Measurements from ENCODE around the gene PPARGC1A.

Gene PPARGC1A

DNA sequence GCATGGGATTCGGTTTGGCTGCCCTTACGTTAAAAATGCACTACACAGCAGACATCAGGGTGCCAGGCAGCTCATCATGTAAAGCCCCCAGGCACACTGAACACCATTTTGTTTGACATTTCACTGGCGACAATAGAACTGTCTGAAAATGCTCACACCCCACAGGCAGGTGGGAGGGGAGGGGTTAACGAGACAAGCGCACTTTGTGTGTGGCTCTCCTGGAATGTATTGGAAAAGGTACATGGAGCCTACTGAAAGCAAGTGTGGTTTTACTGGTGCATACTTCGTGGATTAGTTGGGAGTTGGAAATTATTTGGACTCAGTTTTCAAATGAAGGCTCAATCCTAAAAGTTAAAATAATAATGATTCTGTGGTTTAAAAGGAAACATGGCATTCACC, 31.6 kb upstream of the PPARGC1A start:
- H3K4me3 Mint-ChIP-seq = no peak overlapping the region
- no peaks in the 10 kb centered on the region for H3K4me1 Mint-ChIP-seq
- H3K27me3 Mint-ChIP-seq = no peaks in the 10 kb centered on the region
- DNase-seq (ENCODE audit: low spot score in 2 of 2) (no peak), ATAC-seq (ENCODE audit: low read depth) (no peak)
- peaks cover 4% of the 10 kb centered on the region for H3K9me3 Mint-ChIP-seq
- H3K36me3 Mint-ChIP-seq = no peaks in the 10 kb centered on the region
- H3K27ac Mint-ChIP-seq = no peak overlapping the region

DNA sequence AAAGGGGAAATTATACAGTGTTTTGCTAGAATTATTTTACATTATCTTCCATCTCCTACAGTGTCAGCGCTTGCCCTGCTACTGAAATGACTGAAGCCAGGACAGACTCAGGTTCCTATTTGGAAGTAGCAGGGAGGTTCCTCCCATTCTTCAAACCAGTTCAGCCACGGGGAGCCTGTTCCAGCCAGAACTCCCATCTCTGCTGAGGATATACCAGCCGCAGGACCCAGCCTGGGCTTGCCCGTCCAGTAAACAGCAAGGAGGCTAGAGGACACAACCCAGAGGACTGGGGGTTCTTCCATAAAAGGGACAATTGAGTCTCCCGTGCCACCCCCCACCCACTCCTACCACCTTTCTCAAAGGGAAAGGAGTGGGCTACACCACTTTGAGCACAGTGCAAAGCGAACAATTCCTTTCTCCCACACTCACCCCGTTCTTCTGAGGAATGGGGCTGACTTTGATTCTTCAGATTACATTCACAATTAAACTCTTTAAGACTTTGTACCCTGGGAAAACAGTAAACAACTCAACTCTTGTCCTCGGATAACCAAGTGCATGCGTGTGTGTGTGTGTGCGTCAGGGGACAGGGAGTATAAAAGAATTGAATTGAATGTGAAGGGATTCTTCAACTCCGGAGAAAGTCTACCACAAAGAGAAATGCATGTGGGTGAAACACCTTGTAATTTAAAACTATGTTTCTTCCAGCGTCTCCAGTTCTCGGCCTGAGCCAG, 31.0 kb upstream of the PPARGC1A start:
- no peak overlapping the region for H3K27ac Mint-ChIP-seq
- DNase-seq (ENCODE audit: low spot score in 2 of 2) (no peak), ATAC-seq (ENCODE audit: low read depth) (no peak)
- H3K4me3 Mint-ChIP-seq = no peak overlapping the region
- peaks cover 1% of the 10 kb centered on the region for H3K9me3 Mint-ChIP-seq
- no peaks in the 10 kb centered on the region for H3K4me1 Mint-ChIP-seq
- H3K27me3 Mint-ChIP-seq = no peaks in the 10 kb centered on the region
- H3K36me3 Mint-ChIP-seq = no peaks in the 10 kb centered on the region

DNA sequence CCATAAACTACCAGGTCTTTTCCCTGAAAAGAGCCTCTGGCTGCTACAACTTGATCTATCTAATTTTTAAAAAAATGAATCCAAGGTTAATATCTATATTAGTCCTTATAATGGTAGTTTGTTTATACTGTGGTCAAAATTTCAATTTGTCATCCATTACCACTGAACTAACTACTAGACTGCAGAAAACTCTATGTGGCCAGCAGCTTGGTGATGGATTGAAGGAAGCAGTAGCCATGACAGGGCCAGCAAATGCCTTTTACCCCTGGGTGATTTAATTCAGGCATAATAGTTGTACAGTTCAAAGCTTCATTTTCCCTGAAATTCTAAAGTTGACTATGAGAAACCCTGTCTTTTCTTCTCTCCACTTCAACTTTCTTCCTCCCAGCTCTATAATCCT, 30.4 kb upstream of the PPARGC1A start:
- Mint-ChIP-seq H3K4me3 (no peak overlapping the region), H3K4me1 (no peaks in the 10 kb centered on the region), H3K27ac (no peak overlapping the region)

DNA sequence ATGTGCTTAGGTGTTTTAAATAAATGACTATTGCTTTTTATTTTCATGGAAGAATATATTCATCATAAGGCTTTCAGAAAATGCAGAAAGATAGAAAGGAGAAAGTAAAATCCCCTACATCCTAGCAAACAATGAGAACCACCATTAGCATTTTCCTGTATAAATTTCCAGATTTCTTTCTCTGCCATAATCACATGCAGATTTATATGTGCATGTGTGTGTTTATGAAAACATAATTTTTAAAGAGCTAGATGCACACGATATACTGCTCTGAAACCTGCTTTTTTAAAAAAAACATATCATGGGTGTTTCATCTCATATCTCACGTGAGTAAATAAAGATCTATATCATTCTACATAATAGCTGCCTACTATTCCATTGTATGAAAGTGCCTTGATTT, 26.4 kb upstream of the PPARGC1A start:
- Mint-ChIP-seq H3K9me3 (no peaks in the 10 kb centered on the region), H3K27ac (no peak overlapping the region), H3K4me3 (no peak overlapping the region), H3K4me1 (no peaks in the 10 kb centered on the region), H3K27me3 (no peaks in the 10 kb centered on the region), H3K36me3 (no peaks in the 10 kb centered on the region)
- no peak for DNase-seq (ENCODE audit: low spot score in 2 of 2)
- no peak for ATAC-seq (ENCODE audit: low read depth)

More for the DNA sequence above, 30.4 kb upstream of the PPARGC1A start:
- peaks cover 1% of the 10 kb centered on the region for H3K9me3 Mint-ChIP-seq
- no peaks in the 10 kb centered on the region for H3K27me3 Mint-ChIP-seq
- no peaks in the 10 kb centered on the region for H3K36me3 Mint-ChIP-seq
- ATAC-seq (ENCODE audit: low read depth) = no peak
- no peak for DNase-seq (ENCODE audit: low spot score in 2 of 2)

DNA sequence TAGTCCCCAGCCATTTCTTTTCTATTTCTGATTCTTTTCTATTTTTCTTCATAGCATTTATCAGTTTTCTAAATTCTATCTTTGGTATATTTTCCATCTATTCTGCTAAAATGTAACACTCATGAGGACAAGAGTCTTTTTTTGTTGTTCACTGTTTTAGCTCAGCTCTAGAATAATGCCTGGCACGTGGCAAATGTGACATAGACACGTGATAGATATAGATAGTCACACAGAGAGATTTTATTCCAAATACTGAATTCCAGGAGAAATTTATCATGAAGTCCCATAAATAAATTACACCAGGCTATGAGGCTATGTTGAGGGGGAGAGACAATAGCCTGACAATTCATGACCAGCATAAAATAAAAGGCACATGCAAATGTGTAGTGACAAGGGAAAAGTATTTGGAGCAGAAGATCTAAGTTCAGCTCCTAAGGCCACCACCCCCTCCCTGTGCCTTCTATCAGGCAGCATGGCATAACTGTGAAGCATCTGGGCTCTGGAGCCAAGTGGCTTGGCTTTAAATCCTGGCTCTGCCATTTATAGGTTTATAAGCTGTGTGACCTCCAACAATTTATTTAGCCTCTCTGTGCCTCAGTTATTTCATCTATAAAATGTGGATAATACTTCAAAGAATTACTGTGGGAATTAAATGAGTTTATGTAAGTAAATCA, 25.7 kb upstream of the PPARGC1A start:
- Mint-ChIP-seq H3K4me1 (no peaks in the 10 kb centered on the region), H3K4me3 (no peak overlapping the region), H3K36me3 (no peaks in the 10 kb centered on the region), H3K9me3 (no peaks in the 10 kb centered on the region), H3K27me3 (no peaks in the 10 kb centered on the region), H3K27ac (no peak overlapping the region)
- ATAC-seq (ENCODE audit: low read depth) (no peak), DNase-seq (ENCODE audit: low spot score in 2 of 2) (no peak)

DNA sequence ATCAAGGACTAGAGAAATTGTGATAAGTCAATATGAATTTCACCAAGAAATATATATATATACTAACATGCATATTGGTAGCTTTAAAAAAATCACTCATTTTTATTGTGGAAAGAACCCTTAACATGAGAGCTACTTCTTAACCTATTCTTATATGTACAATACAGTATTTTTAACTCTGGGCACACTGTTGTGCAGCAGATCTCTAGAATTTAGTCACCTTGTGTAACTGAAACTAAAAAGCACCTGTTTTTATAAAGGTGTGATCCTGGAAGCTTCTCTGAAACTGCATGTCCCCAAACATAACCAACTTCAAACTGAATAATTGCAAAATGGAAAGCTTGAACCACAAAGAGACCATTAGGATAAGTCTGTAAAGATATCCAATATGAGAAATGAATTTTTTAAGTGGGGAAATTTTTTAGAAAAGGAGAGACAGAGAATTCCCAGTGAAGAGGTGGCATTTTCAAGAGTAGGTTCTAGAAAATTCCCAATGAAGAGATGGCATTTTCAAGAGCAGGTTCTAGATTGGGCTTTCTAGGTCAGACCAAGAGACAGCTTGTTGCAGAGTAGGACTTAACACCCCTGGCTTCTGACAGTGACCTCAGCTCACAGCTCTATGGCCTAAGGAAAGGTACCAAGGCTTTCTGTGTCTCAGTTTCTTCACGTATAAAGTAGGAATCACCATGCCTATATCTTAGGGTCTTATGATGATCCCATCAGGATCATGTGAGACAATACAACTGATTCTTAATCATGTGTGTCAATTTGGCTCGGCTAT, 22.0 kb upstream of the PPARGC1A start:
- no peak for ATAC-seq (ENCODE audit: low read depth)
- no peaks in the 10 kb centered on the region for H3K9me3 Mint-ChIP-seq
- no peaks in the 10 kb centered on the region for H3K27me3 Mint-ChIP-seq
- H3K4me1 Mint-ChIP-seq = no peaks in the 10 kb centered on the region
- no peak overlapping the region for H3K4me3 Mint-ChIP-seq
- H3K36me3 Mint-ChIP-seq = no peaks in the 10 kb centered on the region
- H3K27ac Mint-ChIP-seq = no peak overlapping the region
- DNase-seq (ENCODE audit: low spot score in 2 of 2) = no peak

DNA sequence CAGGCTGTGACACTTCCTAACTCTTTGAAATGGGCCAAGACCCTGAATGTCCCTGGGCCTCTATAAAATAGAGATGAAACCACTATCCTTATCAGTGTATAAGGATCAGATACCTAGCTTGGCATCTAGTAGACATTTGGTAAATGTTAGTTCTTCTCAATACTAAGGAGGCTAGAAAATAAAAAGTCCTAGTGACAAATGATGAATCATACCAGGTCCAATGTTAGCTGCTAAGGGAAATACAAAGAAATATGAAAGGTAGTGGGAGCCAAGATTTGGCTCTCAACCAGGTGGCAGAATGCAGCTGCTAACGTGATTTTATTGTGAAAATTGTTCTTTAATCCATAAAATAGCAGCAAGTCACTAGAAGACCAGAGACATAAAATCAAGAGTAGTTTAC, 19.8 kb upstream of the PPARGC1A start:
- Mint-ChIP-seq H3K27ac (no peak overlapping the region), H3K27me3 (no peaks in the 10 kb centered on the region), H3K4me1 (no peaks in the 10 kb centered on the region), H3K9me3 (no peaks in the 10 kb centered on the region), H3K36me3 (no peaks in the 10 kb centered on the region), H3K4me3 (no peak overlapping the region)
- DNase-seq (ENCODE audit: low spot score in 2 of 2) (no peak), ATAC-seq (ENCODE audit: low read depth) (no peak)

DNA sequence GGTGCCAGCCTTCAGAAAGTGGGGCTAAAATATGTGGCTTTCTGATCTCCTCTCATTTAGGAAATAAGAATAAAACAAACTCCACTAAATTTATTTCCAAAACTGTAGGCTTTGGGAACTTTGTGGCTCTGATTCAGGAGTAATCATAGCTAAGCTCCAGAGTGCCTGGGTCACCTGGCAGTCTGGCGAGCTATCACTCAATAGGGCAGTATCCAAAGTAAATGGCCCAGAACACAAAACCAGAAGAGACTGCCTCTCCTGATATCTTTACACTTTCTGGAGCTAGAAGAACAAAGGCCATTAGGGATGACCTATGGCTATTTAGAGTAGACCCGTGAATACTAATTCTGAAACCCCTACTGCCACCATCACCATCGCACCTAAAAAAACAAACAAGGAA, 17.0 kb upstream of the PPARGC1A start:
- no peaks in the 10 kb centered on the region for H3K27me3 Mint-ChIP-seq
- DNase-seq (ENCODE audit: low spot score in 2 of 2) (no peak), ATAC-seq (ENCODE audit: low read depth) (no peak)
- H3K27ac Mint-ChIP-seq = no peak overlapping the region
- no peak overlapping the region for H3K4me3 Mint-ChIP-seq
- no peaks in the 10 kb centered on the region for H3K4me1 Mint-ChIP-seq
- peaks cover 4% of the 10 kb centered on the region for H3K9me3 Mint-ChIP-seq
- no peaks in the 10 kb centered on the region for H3K36me3 Mint-ChIP-seq

DNA sequence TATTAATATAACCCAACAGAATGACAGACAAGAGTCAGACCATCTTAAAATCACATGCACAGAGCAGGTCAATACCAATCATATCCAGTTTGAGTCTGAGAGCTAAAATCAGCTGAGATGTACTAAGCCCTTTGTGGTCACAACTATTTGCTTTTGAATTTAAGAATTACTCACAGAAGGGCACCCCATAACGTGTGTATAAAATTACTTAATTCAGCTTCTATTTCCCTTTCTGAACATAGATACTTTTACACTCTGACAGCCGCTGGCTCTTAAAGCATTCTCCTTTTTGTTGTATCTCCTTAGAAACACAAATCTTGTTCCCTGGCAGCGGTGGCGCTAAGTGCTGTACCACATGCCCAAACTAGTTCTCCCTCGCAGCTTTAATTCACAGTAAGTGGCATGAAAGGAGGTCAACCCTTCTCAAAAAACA, 14.8 kb upstream of the PPARGC1A start:
- Mint-ChIP-seq H3K4me3 (no peak overlapping the region), H3K4me1 (no peaks in the 10 kb centered on the region), H3K36me3 (no peaks in the 10 kb centered on the region), H3K9me3 (peaks cover 4% of the 10 kb centered on the region), H3K27ac (no peak overlapping the region), H3K27me3 (no peaks in the 10 kb centered on the region)
- ATAC-seq (ENCODE audit: low read depth) = no peak
- no peak for DNase-seq (ENCODE audit: low spot score in 2 of 2)

DNA sequence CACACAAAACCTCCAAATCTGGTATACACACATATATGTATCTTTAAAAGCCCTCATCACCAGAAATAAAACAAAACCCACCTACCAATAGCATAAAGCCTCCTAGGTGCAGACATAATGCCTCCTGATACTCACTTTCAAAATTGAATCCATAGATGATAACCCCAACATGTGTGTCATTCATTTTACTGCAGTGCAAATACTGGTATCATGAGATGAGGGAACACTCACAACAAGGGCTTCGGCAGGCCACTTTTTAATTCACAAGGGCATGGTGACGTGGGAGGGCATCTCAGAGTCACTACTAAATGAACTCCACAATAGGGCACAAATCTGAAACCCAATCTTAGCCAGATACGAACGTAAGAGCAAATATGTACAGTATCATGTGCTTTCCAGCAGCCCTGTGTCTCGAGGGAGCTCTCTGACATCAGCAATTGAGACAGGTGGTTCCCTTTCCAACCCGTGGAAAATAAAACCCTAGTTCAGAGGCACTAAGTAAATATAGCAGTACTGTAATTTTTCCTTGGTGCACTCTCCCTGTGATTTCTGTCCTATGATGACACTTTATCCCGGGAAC, 14.1 kb upstream of the PPARGC1A start:
- Mint-ChIP-seq H3K9me3 (peaks cover 4% of the 10 kb centered on the region), H3K27ac (no peak overlapping the region), H3K4me1 (no peaks in the 10 kb centered on the region), H3K4me3 (no peak overlapping the region), H3K27me3 (no peaks in the 10 kb centered on the region), H3K36me3 (no peaks in the 10 kb centered on the region)
- ATAC-seq (ENCODE audit: low read depth) = no peak
- DNase-seq (ENCODE audit: low spot score in 2 of 2) = no peak

DNA sequence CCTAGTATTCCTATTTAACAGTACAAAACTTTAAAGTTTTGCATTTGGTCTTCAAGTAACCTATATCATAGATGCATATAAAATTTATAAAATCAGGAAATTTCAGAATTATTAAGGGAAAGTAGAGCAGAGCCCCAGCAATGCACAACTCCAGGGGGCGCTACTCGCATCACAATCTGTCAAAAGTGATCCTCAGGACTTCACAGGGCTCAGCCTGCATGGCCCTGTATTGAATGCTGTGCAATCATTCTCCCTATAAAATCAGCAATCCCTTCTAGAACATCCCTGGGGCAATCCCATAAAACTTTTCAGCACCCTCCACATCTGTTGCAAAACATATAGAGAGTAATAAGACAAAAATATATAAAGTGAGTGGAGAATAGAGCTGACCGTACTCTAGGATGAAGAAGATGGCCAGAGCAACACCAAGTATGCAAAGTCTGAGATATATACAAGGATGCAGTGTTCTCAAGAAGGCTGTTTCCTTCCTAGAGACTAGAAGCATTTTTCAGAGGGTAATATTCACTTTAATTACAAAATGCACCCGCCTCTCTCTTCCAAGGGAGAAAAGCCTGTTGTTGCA, 12.5 kb upstream of the PPARGC1A start:
- peaks cover 6% of the 10 kb centered on the region for H3K9me3 Mint-ChIP-seq
- H3K4me3 Mint-ChIP-seq = no peak overlapping the region
- DNase-seq (ENCODE audit: low spot score in 2 of 2) = no peak
- ATAC-seq (ENCODE audit: low read depth) = no peak
- H3K27ac Mint-ChIP-seq = no peak overlapping the region
- H3K27me3 Mint-ChIP-seq = no peaks in the 10 kb centered on the region
- H3K36me3 Mint-ChIP-seq = no peaks in the 10 kb centered on the region
- no peaks in the 10 kb centered on the region for H3K4me1 Mint-ChIP-seq

DNA sequence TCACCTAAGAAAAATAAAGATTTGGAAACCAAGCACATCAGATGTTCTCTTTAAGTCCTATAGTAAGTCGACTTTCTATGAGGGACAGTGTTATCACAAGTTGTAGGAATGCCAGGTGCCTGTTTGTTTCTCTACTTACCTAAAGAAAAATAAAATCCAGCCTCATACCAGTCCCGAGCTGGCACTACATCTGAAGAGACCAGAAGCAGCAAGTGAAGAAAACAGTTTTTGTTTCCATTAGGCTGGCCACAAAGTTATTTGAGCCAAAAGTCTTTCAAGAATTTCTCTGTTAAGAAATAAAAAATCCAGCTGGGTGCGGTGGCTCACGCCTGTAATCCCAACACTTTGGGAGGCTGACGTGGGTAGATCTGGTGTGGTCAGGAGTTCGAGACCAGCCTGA, 10.8 kb upstream of the PPARGC1A start:
- Mint-ChIP-seq H3K4me1 (no peaks in the 10 kb centered on the region), H3K9me3 (peaks cover 6% of the 10 kb centered on the region), H3K27me3 (no peaks in the 10 kb centered on the region), H3K36me3 (no peaks in the 10 kb centered on the region), H3K4me3 (no peak overlapping the region), H3K27ac (no peak overlapping the region)
- DNase-seq (ENCODE audit: low spot score in 2 of 2) (no peak), ATAC-seq (ENCODE audit: low read depth) (no peak)

DNA sequence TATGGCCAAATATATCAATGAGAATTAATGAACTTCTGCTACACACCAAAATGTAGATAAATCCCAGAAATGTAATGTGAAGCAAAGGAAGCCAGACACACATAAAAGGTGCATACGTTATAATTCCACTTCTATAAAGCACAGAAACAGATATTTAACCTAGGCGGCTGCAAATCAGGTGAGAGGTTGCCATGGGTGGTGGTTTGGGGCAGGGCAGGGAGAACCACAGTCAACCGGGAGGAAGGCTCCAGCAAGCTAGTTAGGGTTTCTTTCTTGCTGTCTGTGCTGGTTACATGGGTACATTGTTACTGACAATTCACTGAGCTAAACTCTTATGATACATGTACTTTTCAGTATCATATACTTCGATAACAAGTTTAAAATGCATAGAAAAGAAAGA, 9.7 kb upstream of the PPARGC1A start:
- no peaks in the 10 kb centered on the region for H3K4me1 Mint-ChIP-seq
- peaks cover 6% of the 10 kb centered on the region for H3K9me3 Mint-ChIP-seq
- H3K36me3 Mint-ChIP-seq = no peaks in the 10 kb centered on the region
- no peak overlapping the region for H3K4me3 Mint-ChIP-seq
- no peak for ATAC-seq (ENCODE audit: low read depth)
- no peak overlapping the region for H3K27ac Mint-ChIP-seq
- DNase-seq (ENCODE audit: low spot score in 2 of 2) = no peak
- no peaks in the 10 kb centered on the region for H3K27me3 Mint-ChIP-seq

DNA sequence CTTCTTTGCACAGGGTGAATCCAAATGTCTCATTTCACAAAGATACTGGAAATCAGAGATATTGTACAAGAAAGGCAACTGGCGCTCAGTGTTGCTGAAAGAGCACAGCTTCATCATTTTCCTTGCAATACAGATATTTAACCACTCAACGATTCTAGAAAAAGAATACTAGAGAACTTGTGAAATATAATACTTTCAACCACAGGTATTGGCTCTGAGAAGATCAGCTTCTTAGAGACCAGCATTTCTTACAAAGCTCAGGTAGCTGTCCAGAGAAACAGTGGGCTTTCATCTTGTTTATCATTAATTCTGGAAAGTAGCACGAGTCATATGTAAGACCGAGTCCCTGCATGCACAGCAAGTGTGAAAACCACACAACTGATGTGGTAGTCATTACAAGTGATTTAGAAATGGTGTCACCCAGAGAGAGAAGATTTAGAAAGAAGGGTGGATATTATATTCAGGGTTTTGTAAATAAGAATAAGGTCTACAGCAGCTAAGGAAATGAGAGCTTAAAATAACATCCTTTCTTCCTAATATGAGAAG, 7.8 kb upstream of the PPARGC1A start:
- H3K27ac Mint-ChIP-seq = no peak overlapping the region
- DNase-seq (ENCODE audit: low spot score in 2 of 2) = no peak
- H3K4me3 Mint-ChIP-seq = no peak overlapping the region
- H3K4me1 Mint-ChIP-seq = no peaks in the 10 kb centered on the region
- peaks cover 2% of the 10 kb centered on the region for H3K9me3 Mint-ChIP-seq
- no peak for ATAC-seq (ENCODE audit: low read depth)
- H3K36me3 Mint-ChIP-seq = no peaks in the 10 kb centered on the region
- no peaks in the 10 kb centered on the region for H3K27me3 Mint-ChIP-seq
